ENCODE data around the gene ASB15. TPM values are rescaled to one million over a fixed set of nuclear protein-coding genes. Genes with fewer than 3 reads are reported as not detected.

Gene ASB15
- polyA plus RNA-seq, 2 of the 4 experiments (the other 2 are of a cell fraction): not detected

GRCh38 chr7:123580406-123581161, 21.0 kb upstream of the ASB15 start:
- DNase-seq (ENCODE audit: low read depth in 1 of 2, low spot score in 1 of 2) (peak in 1 of 2 experiments; percentile 53), FAIRE-seq (peak; percentile 92), ATAC-seq (peak; percentile 95 to 96)
- POLR2A ChIA-PET: no interaction called here
- Histone ChIP-seq H3K4me2 (0 out of 3 replicates have a peak overlapping the region, but pooled peaks have one; percentile 29), H3K9me3 (no peaks in the 10 kb centered on the region), H3K4me1 (no peaks in the 10 kb centered on the region), H3K4me3 (no peak overlapping the region), H3K27ac (no peak overlapping the region)
- 10% methylated on average over 8 of the region's 8 CpGs for WGBS (ENCODE audit: missing lambda C conversion rate)
- CTCF ChIA-PET: interaction anchor here (0.6 to 4.7 kb wide), 17 partner anchors 10 to 1881 kb away, joined by 3 to 29 read pairs (median 3); no protein-coding TSS in a partner anchor
- TF ChIP-seq RCOR1 (IDR thresholded peaks at IDR 0.05; ENCODE audit: low read depth, low read length): no peak
- peak; percentile 50 for TF ChIP-seq SMC3 (IDR thresholded peaks at IDR 0.05)
- TF ChIP-seq CTCF (IDR thresholded peaks at IDR 0.05): peak; percentile 68
- peak; percentile 63 to 68 for TF ChIP-seq RAD21 (conservative IDR thresholded peaks at IDR 0.05 in 1 of 2, IDR thresholded peaks at IDR 0.05 in 1 of 2)

GRCh38 chr7:123581162-123581459, 20.5 kb upstream of the ASB15 start:
- DNase-seq (ENCODE audit: low read depth in 1 of 2, low spot score in 1 of 2): no peak
- no peak for FAIRE-seq
- CTCF ChIA-PET: interaction anchor here (0.6 to 4.7 kb wide), 16 partner anchors 11 to 1264 kb away, joined by 3 to 29 read pairs (median 3); no protein-coding TSS in a partner anchor
- Histone ChIP-seq H3K4me2 (0 out of 3 replicates have a peak overlapping the region, but pooled peaks have one; percentile 29), H3K4me3 (no peak overlapping the region), H3K27ac (no peak overlapping the region), H3K4me1 (no peaks in the 10 kb centered on the region), H3K9me3 (no peaks in the 10 kb centered on the region)
- 0% methylated on average over 2 of the region's 2 CpGs for WGBS (ENCODE audit: missing lambda C conversion rate)
- peak in 1 of 2 experiments; percentile 21; a peak in 4 of 6 replicates for ATAC-seq
- POLR2A ChIA-PET: no interaction called here
- TF ChIP-seq CTCF (IDR thresholded peaks at IDR 0.05): peak; percentile 15; the same call in 2 of the 3 replicates
- no peak for TF ChIP-seq ESRRA (IDR thresholded peaks at IDR 0.05; ENCODE audit: borderline replicate concordance, low read length)
- TF ChIP-seq RAD21 (conservative IDR thresholded peaks at IDR 0.05 in 1 of 2, IDR thresholded peaks at IDR 0.05 in 1 of 2): peak in 1 of 2 experiments; percentile 27; a peak in 1 of 5 replicates
- no peak for TF ChIP-seq PHF8 (IDR thresholded peaks at IDR 0.05; ENCODE audit: borderline replicate concordance, low read depth)

- Histone ChIP-seq H3K4me2 (no peak overlapping the region), H3K27ac (no peak overlapping the region), H3K4me3 (no peak overlapping the region), H3K9me3 (no peaks in the 10 kb centered on the region), H3K4me1 (no peaks in the 10 kb centered on the region)
- no peak for DNase-seq (ENCODE audit: low read depth in 1 of 2, low spot score in 1 of 2)
- WGBS (ENCODE audit: missing lambda C conversion rate): 65% methylated on average over 4 of the region's 4 CpGs
- FAIRE-seq: no peak
- TF ChIP-seq RAD21 (conservative IDR thresholded peaks at IDR 0.05 in 1 of 2, IDR thresholded peaks at IDR 0.05 in 1 of 2): no peak
- TF ChIP-seq KDM1A (IDR thresholded peaks at IDR 0.05; ENCODE audit: low read depth): no peak
- no peak for TF ChIP-seq CTCF (IDR thresholded peaks at IDR 0.05)
- no peak for TF ChIP-seq CEBPB (IDR thresholded peaks at IDR 0.05)
- TF ChIP-seq POLR2AphosphoS2 (conservative IDR thresholded peaks at IDR 0.05; ENCODE audit: low read length): no peak
- no peak for TF ChIP-seq RNF2 (IDR thresholded peaks at IDR 0.05; ENCODE audit: borderline replicate concordance, low read depth)
- no peak for TF ChIP-seq NFE2L2 (conservative IDR thresholded peaks at IDR 0.05; ENCODE audit: low read length)
- no peak for TF ChIP-seq MYC (IDR thresholded peaks at IDR 0.05; ENCODE audit: borderline replicate concordance, low read length)
- TF ChIP-seq RCOR1 (IDR thresholded peaks at IDR 0.05; ENCODE audit: low read depth, low read length): no peak
- TF ChIP-seq ZNF302 (CRISPR knock-in tag; IDR thresholded peaks at IDR 0.05): no peak
- TF ChIP-seq E2F6 (IDR thresholded peaks at IDR 0.05; ENCODE audit: borderline replicate concordance, low read depth): no peak
- TF ChIP-seq CHD2 (IDR thresholded peaks at IDR 0.05; ENCODE audit: low read length, partially characterized antibody): no peak
- TF ChIP-seq HMGXB4 (CRISPR knock-in tag; IDR thresholded peaks at IDR 0.05; ENCODE audit: borderline replicate concordance): no peak
- no peak for TF ChIP-seq ZSCAN20 (CRISPR knock-in tag; IDR thresholded peaks at IDR 0.05)
- TF ChIP-seq NPAS2 (CRISPR knock-in tag; IDR thresholded peaks at IDR 0.05; ENCODE audit: borderline replicate concordance): no peak
- CTCF ChIA-PET: interaction anchor here (4.7 kb wide), 1 partner anchor 288 kb away, joined by 29 read pairs; no protein-coding TSS in a partner anchor
- POLR2A ChIA-PET: no interaction called here
- ATAC-seq: no peak
These were observed 17.8 kb upstream of the ASB15 start for GRCh38 chr7:123583821-123584220.

Measured in A549 (cell line).